Stimulated activated CD4-positive, alpha-beta T cell treated with anti-CD3 and anti-CD28 coated beads, Interleukin-12 subunit alpha, Interleukin-12 subunit beta, amount 100 ng/mL, for 24 hours (primary cell): ENCODE measurements around the gene DENND2A.
"Not testable (repeated sequence)": the region's sequence is repeated elsewhere in the genome, so short reads cannot be mapped to it uniquely, and the experiment has no call there.

ENCODE experiments used
- DNase-seq, 2 experiments: peaks; one replicate each; pipeline ENCODE4 v3.0.0-alpha.2; 2020; ENCODE audit warnings: low read depth in 2 of 2

Gene DENND2A, protein sequence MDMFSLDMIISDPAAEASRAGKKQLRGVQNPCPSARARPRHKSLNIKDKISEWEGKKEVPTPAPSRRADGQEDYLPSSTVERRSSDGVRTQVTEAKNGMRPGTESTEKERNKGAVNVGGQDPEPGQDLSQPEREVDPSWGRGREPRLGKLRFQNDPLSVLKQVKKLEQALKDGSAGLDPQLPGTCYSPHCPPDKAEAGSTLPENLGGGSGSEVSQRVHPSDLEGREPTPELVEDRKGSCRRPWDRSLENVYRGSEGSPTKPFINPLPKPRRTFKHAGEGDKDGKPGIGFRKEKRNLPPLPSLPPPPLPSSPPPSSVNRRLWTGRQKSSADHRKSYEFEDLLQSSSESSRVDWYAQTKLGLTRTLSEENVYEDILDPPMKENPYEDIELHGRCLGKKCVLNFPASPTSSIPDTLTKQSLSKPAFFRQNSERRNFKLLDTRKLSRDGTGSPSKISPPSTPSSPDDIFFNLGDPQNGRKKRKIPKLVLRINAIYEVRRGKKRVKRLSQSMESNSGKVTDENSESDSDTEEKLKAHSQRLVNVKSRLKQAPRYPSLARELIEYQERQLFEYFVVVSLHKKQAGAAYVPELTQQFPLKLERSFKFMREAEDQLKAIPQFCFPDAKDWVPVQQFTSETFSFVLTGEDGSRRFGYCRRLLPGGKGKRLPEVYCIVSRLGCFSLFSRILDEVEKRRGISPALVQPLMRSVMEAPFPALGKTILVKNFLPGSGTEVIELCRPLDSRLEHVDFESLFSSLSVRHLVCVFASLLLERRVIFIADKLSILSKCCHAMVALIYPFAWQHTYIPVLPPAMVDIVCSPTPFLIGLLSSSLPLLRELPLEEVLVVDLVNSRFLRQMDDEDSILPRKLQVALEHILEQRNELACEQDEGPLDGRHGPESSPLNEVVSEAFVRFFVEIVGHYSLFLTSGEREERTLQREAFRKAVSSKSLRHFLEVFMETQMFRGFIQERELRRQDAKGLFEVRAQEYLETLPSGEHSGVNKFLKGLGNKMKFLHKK

DNA sequence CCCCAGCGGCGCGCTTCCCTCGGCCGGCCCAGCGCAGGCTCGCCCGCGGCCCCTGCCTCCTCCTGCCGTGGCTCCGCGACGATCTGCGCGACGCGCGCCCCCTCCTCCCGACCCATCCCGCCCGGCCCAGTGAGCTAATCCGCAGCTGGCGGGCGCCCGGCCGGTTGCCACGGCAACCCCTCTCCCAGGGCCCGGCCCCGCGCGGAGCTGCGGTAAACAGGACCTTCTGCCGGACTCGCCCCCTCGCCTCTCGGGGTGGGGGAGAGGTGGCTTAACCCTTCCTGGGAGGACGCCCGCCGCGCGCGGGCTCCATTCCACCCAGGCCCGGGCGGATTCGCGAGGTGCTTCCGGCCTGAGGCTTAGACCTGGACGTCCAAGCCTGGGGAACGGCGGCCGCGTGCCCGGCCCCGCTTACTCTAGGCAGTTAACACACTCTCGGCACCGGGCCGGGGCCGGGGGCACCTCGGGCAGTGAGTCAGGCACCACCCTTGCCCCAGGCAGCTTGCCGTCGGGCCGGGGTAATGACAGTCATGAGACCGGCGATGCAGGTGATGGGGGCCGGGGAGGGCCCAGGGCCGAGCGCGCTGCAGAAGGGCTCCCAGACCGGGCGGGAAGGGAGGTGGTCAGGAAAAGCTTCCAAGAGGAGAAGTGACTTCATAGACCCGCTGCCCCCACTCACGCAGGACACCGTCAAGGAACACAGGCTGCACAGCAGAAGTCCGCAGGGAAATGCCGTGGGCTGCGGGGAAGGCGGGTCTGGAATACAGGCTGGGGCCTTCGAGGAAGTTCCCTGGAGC, at the start of gene DENND2A:
Gene DENND2A, minus strand, starts transcription at position 87 of the 797 bp plus-strand sequence. CDS start 38,416 bp downstream, outside the sequence.
- no peak for DNase-seq

DNA sequence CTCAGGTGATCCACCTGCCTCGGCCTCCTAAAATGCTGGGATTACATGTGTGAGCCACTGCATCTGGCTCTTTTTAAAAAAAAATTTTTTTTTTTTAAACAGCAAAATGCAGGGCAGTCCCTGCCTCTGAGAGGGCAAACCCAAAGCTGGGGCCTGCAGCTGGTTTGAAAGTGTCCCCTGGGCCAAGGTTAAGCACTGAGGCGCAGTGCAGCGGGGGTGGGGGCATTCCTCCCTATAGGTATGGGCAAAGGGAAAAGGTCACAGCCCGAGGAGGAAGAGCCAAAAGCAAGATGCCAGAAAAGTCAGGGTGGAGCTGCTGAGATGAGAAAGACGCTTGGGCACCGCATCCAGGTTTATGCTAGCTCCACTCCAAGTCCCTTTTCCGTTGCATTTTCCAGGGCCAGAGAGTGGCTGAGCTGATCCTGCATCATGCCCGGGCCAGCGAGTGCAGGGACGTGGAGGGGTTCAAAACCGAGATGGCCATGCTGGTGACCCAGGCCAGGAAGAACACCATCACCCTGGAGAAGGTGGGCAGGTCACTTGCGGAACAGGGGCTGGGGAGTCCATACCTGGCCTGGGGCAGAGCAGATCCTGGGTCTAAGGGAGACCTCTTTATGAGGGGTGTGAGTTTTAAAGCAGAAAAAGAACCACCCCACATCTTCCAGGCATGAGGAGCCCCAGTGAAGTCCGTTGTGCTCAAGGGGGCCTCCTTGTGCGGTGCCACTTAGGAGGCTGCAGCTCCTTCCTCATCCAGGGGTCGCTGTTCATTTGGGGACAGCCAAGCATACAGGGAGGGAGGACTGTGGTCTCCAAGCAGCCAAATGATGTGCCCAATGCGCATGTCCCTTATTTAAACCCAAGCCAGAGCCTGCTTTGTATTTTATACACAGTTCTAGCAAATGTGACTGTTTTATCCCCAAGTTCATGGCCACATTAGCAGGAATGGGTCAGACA, 48.9 kb upstream of the DENND2A start:
- DNase-seq, result no peak

DNA sequence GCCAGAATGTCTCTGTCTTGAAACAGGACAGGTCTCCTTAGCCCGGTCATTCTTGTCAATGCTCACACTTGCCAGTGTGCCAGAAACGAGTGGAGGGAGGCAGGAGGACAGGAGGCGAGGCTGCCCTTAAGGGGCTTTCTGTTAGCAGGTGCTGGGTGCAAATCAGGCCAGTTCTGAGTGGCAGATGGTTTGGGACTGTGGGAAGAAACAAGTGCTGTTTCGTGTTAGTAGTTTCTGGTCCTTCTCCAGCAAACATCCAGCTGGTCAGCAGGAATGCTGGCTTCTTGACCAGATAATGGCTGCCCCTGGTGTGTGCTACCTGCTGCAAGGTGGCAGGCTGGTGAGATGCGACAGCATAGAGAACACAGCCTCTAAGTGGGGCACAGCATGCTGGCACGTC, 47.7 kb upstream of the DENND2A start:
- no peak for DNase-seq

DNA sequence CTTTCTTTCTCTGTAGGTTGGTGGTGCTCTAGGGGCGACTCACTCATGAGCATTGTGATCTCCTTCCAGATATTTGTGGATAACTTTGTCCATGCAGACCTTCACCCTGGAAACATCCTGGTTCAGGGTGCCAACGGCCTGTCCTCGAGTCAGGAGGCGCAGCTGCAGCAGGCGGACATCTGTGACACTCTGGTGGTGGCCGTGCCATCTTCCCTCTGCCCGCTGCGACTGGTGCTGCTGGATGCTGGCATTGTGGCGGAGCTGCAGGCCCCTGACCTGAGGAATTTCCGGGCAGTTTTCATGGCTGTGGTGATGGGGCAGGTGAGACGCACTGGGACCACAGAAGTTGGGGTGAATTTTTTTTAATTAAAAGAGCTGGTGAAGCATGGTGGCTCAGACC, 46.3 kb upstream of the DENND2A start:
- DNase-seq, result no peak

DNA sequence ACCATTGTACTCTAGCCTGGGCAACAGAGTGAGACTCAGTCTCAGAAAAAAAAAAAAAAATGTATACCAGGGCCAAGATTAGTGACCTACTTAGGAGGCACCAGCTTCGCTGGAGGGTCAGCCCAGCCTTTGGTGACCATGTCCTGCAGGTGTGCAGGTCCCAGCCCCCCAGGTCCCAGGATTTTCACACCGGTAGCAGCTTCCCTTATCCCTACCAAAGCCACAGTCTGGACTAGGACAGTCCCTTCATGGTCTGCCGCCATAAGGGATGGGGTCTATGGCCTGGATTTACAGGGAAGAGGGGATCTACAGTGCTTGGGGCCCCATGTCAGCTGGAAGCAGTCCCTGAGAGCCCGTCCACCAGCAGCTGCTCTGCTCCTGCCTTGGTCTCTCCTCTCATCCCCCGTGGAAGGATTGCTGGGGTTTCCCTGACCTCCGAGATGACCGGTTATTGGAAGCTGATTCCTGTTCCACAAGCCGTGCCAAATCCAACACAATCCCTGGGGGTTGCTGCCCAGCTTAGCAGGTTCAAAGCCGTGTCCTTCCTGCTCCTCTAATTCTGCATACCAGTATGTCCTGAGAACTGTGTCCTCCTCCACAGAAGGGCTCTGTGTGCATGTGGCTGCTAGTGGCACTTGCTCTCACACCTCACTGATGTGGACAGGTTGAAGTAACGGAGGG, 44.9 kb upstream of the DENND2A start:
- DNase-seq, result no peak

DNA sequence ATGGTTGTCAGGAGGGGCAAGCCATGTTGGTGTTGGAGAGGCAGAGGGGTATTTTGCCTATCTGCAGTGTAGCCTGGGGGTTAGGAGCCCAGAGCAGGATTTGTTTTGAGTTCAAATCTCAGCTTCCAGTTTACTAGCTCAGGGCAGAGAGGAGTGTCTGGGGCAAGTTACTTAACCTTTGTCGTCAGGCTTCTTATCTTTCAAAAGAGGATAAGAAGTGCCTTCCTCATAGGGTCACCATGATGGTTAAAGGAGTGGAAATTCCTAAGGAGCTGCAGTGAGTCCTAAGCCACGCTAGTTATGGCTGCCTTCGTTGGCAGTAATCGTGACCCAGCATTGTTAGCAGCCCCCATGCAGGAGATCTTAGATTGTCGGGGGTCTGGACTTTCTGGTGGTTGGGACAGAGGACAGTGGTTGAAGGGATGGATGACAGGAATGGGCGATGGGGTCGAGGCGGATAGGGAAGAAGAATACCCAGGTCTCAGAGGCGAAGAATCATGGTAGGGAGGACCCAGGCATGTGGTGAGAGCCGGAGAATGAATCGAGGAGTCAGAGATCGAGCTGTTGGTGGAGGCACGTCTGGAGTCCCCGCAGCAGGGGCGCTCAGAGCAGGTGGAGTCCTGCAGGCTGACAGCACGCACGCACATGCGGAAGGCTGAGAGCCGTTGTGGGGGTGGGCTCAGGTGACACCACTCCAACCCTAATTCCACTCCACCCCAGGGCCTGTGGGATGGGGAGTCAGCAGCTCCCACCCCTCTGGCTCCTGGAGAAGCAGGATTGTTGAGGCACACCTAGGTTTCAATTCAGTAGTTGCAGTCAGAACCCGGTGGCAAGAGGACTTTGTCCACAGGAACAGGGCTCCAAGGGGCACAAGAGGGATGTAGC, 43.7 kb upstream of the DENND2A start:
- no peak for DNase-seq

DNA sequence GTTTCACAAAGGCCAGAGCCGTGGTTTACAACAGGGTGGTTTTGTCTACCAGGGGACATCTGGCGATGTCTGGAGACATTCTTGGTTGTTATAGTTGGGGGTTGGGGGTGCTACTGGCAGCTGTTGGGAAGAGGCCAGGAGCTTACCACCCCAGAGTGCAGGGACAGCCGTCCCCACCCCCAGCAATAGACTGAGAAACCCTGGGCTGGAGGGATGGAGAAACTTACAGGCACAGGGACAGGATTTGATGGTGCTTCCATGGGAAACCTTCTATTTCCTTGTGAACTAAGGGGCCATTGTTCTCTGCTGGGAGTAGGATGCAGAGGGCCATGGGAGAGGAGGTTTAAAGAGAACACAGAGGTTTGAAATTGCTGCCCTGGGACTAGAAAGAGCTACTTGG, 43.0 kb upstream of the DENND2A start:
- DNase-seq, result no peak

DNA sequence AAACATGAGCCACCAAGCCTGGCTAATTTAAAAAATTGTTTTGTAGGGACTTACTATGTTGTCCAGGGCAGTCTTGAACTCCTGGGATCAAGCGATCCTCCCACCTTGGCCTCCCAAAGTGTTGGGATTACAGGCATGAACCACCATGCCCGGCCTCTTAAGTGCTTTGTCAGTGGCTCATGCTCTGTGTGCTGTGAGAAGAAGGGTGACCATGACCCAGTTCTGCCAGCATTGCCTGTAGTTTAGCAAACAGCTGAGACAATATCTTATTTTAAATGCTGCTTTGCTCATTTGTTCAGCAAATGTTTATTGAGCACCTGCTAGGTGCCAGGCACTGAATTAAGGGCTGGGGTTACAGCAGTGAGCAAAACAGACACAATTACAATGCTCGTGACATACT, 41.2 kb upstream of the DENND2A start:
- DNase-seq, result no peak

DNA sequence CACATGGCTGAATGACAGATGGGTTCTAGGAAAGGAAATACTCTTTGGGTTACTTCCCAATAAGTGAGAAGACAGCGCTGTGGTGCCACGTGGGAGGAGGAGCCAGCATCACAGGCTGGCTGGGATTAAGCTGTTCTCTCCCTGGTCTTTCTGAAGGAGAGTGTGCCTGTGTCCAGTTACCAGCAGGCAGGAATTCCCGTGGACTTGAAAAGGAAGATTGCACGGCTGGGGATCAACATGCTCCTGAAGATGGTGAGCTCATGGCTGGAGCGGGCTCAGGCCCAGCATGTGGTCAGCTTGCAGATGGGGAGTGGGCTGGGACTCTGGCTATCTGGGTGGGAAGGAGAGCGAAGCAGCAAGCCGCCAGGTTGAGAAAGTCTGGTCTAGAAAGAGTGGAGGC, 40.3 kb upstream of the DENND2A start:
- no peak for DNase-seq

DNA sequence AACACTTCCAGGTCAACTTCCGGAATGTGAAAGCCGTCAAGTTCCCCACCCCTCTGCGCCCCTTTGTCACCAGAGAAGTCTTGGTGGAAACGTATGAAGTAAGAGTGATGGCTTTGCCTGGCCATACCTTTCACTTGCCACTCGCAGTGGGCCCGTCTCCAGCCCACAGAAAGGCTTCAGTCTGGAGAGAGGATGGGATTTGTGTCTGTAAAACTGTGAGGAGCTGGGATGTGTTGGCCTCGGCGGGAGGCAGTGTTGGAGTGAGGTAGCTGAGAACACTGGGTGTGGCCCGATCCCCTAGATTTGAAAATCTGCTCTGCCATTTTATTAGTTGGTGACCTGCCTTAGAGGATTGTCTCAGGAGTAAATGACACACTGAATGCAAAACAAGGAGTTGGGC, 38.6 kb upstream of the DENND2A start:
- no peak for DNase-seq

DNA sequence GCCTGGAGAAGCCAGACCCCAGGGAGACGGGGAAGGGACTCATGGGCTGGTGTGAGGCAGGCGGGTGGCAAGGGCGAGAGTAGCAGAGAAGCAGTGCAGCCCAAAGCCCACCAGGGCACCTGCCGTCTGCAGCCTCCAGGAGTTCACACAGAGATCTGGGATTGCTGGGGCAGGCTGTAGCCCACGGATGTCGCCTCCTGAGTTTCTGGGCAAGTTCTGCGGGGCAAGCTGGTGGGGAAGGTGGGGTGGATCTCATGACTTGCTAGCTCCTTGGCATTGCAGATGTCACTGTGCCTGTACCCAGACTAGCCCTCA, 38.2 kb upstream of the DENND2A start:
- no peak for DNase-seq

DNA sequence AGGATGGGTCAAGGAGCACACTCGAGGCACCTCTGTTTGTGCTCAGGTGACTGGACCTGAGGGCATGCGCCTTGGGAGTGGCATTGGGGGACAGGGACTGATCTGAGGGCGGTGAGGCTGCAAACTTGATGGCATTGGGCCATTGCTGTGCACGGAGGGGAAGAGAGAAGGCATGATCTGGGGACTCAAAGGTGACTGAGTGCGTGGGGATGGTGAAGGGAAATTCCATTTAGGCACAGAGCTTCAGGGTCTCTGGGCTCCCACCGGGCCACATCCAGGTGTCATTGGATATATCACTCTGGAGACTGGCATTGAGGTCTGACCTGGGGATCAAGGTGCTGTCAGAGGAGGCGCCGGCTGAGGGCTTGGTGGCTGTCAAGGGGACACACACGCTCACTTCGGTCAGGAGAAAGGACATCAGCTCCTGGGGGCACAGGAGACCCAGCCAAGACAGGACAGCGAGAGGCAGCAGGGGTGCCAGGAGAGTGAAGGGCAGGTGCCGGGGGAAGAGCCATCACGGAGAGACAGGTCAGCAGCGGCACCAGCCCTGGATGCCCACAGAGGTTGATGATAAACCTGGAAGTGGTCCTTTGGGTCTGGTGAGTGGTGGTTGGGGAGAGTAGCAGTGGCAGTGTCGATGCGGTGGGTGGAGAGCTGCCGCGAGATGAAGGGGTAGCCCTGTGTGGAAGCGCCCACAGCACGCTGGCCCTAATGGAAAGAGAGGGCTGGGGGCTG, 37.6 kb upstream of the DENND2A start:
- no peak for DNase-seq

DNA sequence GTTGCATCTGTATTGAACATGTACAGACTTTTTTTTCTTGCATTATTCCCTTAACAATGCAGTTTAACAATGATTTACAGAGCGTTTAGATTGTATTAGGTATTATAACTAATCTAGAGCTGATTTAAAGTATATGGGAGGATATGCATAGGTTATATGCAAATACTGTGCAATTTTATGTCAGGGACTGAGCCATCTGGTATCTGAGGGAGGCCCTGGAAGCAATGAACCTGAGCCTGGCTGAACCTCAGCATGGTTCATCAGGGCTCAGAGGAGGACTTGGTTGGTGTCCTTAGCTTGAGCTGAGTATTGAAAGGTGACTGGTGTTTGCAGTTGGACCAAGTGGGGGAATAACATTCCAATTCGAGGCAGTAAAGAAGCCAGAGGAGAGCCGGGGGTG, 36.9 kb upstream of the DENND2A start:
- no peak for DNase-seq

DNA sequence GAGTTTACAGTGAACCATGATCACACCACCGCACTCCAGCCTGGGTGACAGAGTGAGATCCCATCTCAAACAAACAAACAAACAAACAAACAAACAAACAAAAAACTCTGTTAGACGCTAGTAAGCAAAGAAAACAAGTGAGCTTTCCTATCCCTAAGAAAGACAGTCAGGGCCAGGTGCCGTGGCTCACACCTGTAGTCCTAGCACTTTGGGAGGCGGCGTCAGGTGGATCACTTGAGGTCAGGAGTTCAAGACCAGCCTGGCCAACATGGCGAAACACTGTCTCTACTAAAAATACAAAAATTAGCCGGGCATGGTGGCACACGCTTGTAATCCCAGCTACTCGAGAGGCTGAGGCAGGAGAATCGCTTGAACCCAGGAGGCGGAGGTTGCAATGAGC, 36.3 kb upstream of the DENND2A start:
- DNase-seq, result not testable (repeated sequence)

DNA sequence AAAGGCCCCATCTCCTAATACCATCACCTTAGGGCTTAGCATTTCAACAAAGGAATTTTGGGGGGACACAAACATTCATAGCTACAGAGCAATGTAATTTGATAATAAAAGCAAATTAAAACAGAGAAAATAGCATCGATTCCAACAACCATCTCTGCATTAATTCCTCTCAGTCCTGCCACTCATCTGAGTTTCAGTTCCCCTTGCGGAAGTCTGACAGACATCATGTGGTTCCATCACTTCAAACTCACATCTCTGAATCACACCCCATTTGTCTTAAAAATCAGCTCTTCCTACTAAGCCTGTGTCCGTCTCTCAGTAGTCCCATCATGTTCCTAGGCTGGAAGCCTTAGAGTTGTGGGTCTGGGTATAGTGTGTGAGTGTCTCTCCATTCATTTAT, 35.7 kb upstream of the DENND2A start:
- no peak for DNase-seq

DNA sequence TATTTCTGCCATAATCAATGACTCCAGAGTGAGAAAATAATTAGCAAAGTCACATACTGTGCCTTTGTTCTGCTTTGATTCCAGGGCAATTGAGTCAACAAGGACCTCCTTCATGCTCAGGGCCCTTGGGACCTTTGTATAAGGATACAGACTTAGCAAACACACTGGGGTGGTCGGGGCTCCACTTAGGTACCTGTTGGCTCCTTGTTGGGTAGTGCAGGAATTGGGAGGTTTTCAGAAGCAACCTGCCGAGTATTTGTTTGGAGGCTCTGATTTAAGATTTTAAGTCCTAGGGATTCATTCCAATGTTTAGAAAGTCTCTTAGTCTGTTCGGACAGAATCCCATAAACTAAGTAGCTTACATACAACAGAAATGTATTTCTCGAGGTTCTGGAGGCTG, 35.1 kb upstream of the DENND2A start:
- no peak for DNase-seq

DNA sequence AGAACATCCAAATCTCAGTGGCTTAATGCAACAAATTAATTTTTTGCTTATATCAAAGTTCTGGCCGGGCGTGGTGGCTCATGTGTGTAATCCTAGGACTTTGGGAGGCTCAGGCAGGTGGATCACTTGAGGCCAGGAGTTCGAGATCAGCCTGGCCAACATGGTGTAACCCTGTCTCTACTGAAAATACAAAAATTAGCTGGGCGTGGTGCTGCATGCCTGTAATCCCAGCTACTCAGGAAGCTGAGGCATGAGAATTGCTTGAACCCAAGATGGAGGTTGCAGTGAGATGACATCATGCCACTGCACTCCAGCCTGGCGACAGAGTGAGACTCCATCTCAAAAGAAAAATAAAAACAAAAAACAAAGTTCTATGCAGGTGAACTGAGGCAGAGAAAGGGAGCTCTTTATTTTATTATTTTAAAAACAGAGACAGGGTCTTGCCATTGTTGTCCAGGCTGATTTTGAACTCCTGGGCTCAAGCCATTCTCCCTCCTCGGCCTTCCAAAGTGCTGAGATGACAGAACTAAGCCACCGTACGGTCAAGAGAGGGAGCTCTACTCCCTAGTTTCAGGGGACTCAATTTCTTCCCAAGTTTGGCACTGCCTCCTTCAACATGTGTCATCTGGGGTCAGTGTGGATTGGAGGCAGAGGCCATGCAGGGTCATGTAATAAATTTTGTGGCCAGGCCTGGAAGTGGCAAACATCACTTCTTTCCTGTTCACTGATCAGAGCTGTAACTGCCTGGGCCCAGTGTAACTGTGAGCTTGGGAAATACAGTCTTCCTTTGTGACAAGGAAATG, 34.5 kb upstream of the DENND2A start:
- DNase-seq, result no peak

DNA sequence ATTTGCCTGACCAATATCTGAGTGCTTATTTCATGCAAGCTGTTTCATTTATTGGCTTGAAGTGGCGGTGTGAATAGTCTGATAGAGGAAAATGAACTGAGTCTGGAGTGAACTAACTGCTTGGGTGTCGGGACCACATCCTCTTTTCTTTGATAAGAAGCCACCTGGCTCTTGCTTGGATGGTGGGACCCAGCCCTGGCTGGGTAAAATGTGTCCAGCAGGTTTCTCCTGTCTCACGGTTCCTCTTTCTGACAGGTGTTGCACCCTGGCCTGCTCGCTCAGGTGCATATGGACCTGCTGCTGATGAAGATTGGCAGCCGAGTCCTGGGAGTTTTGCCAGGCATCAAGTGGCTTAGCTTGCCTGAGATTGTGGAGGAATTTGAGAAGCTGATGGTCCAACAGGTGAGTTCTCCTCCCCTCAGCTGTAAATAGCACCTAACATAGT, 33.8 kb upstream of the DENND2A start:
- DNase-seq, result no peak
